T-helper 2 cell (primary cell): Measurements from ENCODE around the gene KRTAP9-1.
"Not testable (repeated sequence)": the region's sequence is repeated elsewhere in the genome, so short reads cannot be mapped to it uniquely, and the experiment has no call there.

Source experiments
- DNase-seq, 5 experiments: peaks; one replicate each; pipeline versions ENCODE4 v3.0.0 to v3.0.0-alpha.2; 2012 to 2022

Gene KRTAP9-1

DNA sequence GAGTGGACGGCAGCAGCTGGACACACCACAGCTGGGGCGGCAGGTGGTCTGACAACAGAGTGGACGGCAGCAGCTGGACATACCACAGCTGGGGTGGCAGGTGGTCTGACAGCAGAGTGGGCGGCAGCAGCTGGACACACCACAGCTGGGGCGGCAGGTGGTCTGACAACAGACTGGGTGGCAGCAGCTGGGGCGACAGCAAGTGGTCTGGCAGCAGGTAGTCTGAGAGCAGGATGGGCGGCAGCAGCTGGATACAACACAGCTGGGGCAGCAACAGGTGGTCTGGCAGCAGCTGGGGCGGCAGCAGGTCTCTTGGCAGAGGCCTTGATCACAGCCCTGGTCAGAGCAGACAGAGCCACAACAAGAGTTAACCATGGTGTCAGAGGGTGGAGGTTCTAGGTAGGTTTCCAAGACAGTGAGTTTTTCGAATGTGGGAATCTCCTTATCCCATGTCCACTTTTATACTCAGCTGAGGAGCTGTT lies 5.2 kb upstream of the KRTAP9-1 start, which contains the start of gene KRTAP4-1:
TSS of gene KRTAP4-1 (minus strand) at position 432 of the 482 bp plus-strand sequence. CDS start at position 375, 57 bp downstream.
- no peak for DNase-seq

GRCh38 chr17:41185001-41185400 lies 4.7 kb upstream of the KRTAP9-1 start:
- no peak for DNase-seq

- DNase-seq: no peak
Measured at GRCh38 chr17:41186872-41187271, 2.8 kb upstream of the KRTAP9-1 start.

DNA sequence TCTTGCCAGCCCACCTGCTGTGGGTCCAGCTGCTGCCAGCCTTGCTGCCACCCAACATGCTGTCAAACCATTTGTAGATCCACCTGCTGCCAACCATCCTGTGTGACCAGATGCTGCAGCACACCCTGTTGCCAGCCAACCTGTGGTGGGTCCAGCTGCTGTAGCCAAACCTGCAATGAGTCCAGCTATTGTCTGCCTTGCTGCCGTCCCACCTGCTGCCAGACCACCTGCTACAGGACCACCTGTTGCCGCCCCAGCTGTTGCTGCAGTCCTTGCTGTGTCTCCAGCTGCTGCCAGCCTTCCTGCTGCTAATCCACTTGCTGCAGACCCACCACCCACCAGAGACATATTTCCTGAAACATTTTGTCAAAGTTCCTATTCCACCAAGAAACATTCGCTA lies 641 bp downstream of the KRTAP9-1 start:
- DNase-seq: no peak

DNA sequence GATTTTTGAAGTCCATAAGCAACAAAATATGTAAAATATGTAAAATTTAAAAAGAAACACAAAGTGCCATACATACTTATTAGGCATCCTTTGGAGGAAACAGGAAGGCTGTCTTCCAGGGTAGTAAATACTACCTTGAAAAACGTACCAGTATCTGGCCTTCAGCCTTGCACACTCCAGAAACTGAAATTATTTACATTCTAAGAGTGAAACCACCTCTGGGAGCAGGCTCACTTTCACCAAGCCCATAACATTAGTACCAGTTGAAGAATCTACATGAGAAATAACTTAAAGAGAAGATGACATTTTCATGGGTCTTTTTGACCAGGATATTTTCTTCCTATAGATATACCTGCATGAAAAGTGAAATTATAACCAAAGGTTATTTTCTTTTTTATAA lies 6.4 kb downstream of the KRTAP9-1 start:
- no peak for DNase-seq

DNA sequence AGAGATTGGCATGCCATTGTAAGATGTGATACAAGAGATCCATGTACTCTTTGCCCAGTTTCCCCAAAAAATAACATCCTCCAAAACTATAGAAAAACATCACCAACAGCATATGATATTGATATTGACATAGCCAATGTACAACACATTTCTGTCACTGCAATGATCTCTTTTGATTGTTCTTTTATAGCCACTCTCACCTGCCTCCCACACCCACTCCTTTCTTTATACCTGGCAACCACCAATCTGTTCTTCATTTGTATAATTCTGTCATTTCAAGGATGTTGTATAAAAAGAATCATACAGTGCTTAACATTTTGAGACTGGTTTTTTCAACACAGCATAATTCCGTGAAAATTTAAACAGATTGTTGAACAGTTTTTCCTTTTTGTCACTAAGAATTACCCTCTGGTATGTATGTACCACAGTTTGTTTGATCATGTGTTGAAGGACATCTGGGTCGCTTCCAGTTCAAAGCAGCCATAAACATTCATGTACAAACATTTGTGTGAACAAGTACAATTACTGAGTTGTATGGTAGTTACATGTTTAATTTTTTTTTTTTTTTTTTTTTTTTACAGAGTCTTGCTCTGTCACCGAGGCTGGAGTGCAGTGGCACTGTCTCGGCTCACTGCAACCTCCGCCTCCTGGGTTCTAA lies 9.9 kb downstream of the KRTAP9-1 start:
- no peak for DNase-seq

DNA sequence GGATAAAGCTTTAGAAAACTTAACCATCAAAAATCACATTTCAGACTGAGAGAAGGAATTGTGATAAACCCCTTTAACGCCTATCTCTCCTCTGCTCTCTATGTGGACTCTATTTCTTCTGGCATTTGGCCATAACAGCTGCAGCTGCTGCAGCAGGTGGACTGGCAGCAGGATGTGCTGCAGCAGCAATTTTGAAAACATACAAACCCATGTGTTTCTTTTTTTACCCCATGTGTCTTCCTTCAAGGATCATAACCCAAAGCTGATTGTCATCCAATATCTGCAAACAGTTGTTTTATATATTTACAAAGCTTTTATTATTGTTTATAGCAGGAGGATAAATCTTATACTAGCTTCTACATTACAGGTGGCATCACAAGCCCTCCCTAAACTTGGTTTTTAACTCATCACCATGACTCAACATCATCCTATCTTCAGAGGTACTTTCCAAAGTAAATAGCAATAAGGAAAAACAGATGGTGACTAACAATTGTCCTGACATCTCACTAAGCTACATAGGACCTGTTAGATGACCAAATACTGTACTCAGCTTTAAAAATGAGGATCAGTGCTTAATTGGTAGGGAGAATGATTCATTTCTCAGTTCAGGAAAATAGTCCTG lies 22.3 kb downstream of the KRTAP9-1 start:
- DNase-seq: no peak

- DNase-seq: no peak
Measured at GRCh38 chr17:41212524-41213169, 23.0 kb downstream of the KRTAP9-1 start.

GRCh38 chr17:41215681-41216080 lies 26.0 kb downstream of the KRTAP9-1 start:
- DNase-seq: no peak

GRCh38 chr17:41223821-41224220 lies 34.1 kb downstream of the KRTAP9-1 start:
- DNase-seq: no peak

DNA sequence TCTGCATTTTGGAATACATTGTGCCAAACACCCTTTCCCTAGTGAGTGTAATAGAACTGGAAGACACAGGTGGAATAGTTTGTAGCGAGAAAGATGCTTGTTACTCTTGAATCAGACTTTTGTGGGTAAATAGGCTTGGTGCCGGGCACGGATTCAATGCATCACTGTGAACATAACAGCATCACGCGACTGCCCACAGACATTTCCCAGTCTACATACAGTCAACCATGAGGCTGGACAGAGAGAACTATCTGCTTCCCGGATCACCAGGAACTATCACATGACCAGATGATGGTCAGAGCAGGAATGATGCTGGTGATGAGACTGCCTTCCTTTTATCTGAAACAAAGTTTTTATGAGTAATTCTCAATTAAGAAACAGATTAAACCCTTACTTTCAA lies 36.4 kb downstream of the KRTAP9-1 start:
- no peak for DNase-seq

DNA sequence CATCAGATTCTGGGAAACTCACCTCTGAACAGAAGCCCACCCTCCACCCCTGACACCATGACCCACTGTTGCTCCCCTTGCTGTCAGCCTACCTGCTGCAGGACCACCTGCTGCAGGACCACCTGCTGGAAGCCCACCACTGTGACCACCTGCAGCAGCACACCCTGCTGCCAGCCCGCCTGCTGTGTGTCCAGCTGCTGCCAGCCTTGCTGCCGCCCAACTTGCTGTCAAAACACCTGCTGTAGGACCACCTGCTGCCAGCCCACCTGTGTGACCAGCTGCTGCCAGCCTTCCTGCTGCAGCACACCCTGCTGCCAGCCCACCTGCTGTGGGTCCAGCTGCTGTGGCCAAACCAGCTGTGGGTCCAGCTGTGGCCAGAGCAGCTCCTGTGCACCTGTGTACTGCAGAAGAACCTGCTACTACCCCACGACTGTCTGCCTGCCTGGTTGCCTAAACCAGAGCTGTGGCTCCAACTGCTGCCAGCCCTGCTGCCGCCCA lies 37.0 kb downstream of the KRTAP9-1 start, which contains the start of gene KRTAP9-2:
TSS of gene KRTAP9-2 (plus strand) at position 51 of the 498 bp plus-strand sequence. CDS start at position 58, 7 bp downstream.
- not testable (repeated sequence) for DNase-seq

DNA sequence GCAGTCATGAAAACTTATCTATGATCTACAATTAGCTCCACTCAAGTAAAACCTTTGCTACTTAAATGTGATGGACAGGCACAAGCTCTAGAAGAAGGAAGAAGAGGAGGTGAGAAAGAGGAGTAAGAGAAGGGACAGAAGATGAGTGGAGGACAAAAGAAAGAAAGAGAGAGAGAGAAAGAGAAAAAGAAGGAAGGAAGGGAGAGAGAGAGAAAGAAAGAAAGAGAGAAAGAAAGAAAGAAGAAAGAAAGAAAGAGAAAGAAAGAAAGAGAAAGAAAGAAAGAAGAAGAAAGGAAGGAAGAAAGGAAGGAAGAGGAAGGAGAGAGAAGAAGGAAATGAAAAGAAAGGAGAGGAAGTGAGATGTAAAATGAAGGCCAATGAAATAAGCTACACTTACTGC lies 40.4 kb downstream of the KRTAP9-1 start:
- DNase-seq: no peak

DNA sequence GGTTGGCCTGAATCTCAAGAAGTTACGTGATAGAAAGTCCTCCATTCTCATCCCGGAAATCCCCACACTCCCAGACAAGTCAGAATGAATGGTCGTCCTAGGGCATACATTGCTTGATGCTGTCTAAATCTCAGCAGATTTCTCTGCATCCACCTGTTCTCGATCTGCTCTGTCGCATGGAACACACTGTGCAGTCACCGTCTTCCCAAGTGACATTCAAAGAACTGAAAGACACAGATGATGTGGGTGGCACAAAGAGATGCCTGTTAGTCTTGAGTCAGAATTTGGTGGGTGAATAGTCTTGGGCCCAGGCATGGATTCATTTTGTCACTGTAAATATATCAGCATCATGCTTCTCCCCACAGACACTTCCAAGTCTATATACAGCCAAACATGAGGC lies 42.0 kb downstream of the KRTAP9-1 start:
- DNase-seq: no peak

GRCh38 chr17:41232399-41233105 lies 42.9 kb downstream of the KRTAP9-1 start, which contains the start of gene KRTAP9-3:
TSS of gene KRTAP9-3 (plus strand) at chr17:41232449. CDS start at chr17:41232502, 53 bp downstream.
- DNase-seq: not testable (repeated sequence)

- DNase-seq: not testable (repeated sequence)
Measured at GRCh38 chr17:41237116-41237515, 47.4 kb downstream of the KRTAP9-1 start.

- DNase-seq: not testable (repeated sequence)
Measured at GRCh38 chr17:41237949-41238437, 48.3 kb downstream of the KRTAP9-1 start, which contains the start of gene KRTAP9-8. TSS of gene KRTAP9-8 (plus strand) at chr17:41237999. CDS start at chr17:41238052, 53 bp downstream.
